GM15510 (cell line): ENCODE results near the gene IMPDH1.

Source experiments
- POLR2A ChIP-seq: IDR thresholded peaks from 3 replicates; pipeline ENCODE4 v1.6.1; 2011; ENCODE audit warnings: borderline replicate concordance; ENCODE audit not compliant: insufficient read length; ENCODE audit errors: extremely low read depth

The IMPDH1 gene

GRCh38 chr7:128443831-128444600 lies 34.2 kb upstream of the IMPDH1 start:
- no peak for TF ChIP-seq POLR2A

GRCh38 chr7:128442356-128442755 lies 32.6 kb upstream of the IMPDH1 start:
- TF ChIP-seq POLR2A: no peak

- no peak for TF ChIP-seq POLR2A
These were observed 27.9 kb upstream of the IMPDH1 start for GRCh38 chr7:128437426-128438332.

GRCh38 chr7:128435327-128435686 lies 25.5 kb upstream of the IMPDH1 start:
- TF ChIP-seq POLR2A: no peak

GRCh38 chr7:128434413-128435326 lies 24.9 kb upstream of the IMPDH1 start:
- TF ChIP-seq POLR2A: no peak

- no peak for TF ChIP-seq POLR2A
These were observed 22.0 kb upstream of the IMPDH1 start for GRCh38 chr7:128431754-128432153.

- no peak for TF ChIP-seq POLR2A
These were observed 21.4 kb upstream of the IMPDH1 start for GRCh38 chr7:128431221-128431620.

- no peak for TF ChIP-seq POLR2A
These were observed 20.4 kb upstream of the IMPDH1 start for GRCh38 chr7:128430207-128430606.

GRCh38 chr7:128427289-128427891 lies 17.6 kb upstream of the IMPDH1 start:
- TF ChIP-seq POLR2A: no peak

- TF ChIP-seq POLR2A: no peak
These were observed 16.1 kb upstream of the IMPDH1 start for GRCh38 chr7:128425850-128426249.

- no peak for TF ChIP-seq POLR2A
These were observed 15.0 kb upstream of the IMPDH1 start for GRCh38 chr7:128424686-128425275.

- TF ChIP-seq POLR2A: no peak
These were observed 13.1 kb upstream of the IMPDH1 start for GRCh38 chr7:128422842-128423241.

GRCh38 chr7:128422037-128422436 lies 12.3 kb upstream of the IMPDH1 start:
- no peak for TF ChIP-seq POLR2A

- TF ChIP-seq POLR2A: no peak
These were observed 11.6 kb upstream of the IMPDH1 start for GRCh38 chr7:128421384-128421783.
